ENCODE measurements around the gene TADA2A. TPM values are rescaled to one million over a fixed set of nuclear protein-coding genes. Genes with fewer than 3 reads are reported as not detected.

TADA2A gene
- total and polyA plus RNA-seq, 2 experiments from 2014 or later, result 8.4 to 18.3 TPM

DNA sequence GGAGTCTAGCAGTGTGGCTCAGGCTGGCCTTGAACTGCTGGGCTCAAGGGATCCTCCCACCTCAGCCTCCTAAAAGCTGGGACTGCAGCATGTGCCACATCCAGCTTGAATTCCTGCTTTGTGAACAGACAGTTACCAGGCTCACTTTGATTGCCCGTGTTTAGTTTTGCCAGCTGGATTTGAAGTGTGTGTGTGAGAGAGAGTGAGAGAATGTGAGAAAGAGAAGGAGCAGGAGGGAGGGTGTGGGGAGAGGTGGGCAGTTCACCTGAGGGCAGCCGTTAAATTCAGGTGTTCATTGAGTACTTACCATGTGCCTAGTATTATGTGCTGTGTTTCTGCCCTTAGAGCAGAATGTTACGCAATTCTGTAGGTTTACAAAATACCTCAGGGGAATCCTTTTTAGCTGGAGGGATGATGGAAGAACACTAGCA, 87.7 kb downstream of the TADA2A start:
- Histone ChIP-seq H3K79me2 (peaks cover 79% of the 10 kb centered on the region), H3K4me2 (no peak overlapping the region), H3K9me2 (replicated peaks; ENCODE audit: insufficient read depth) (no peaks in the 10 kb centered on the region), H3K36me3 (replicated peaks; ENCODE audit: insufficient read depth, low read depth) (no peaks in the 10 kb centered on the region), H3K9me3 (ENCODE audit: low read depth) (no peaks in the 10 kb centered on the region), H3K4me1 (ENCODE audit: insufficient read depth) (peaks cover 15% of the 10 kb centered on the region), H3K27ac (no peak overlapping the region), H4K20me1 (ENCODE audit: insufficient read depth, poor library complexity, severe bottlenecking) (no peaks in the 10 kb centered on the region), H2AFZ (no peak overlapping the region), H3K4me3 (no peak overlapping the region), H3K27me3 (no peaks in the 10 kb centered on the region)
- no peak for TF ChIP-seq EZH2phosphoT487 (IDR thresholded peaks at IDR 0.05; ENCODE audit: low read depth, severe bottlenecking, unreplicated experiment)
- TF ChIP-seq EZH2 (IDR thresholded peaks at IDR 0.05; ENCODE audit: borderline replicate concordance), result no peak
- TF ChIP-seq CTCF (IDR thresholded peaks at IDR 0.05; ENCODE audit: poor library complexity), result no peak
- 78% methylated on average over 3 of the region's 3 CpGs for WGBS (ENCODE audit: low lambda C conversion rate, missing lambda C conversion rate)
- no peak for DNase-seq (ENCODE audit: low spot score)

DNA sequence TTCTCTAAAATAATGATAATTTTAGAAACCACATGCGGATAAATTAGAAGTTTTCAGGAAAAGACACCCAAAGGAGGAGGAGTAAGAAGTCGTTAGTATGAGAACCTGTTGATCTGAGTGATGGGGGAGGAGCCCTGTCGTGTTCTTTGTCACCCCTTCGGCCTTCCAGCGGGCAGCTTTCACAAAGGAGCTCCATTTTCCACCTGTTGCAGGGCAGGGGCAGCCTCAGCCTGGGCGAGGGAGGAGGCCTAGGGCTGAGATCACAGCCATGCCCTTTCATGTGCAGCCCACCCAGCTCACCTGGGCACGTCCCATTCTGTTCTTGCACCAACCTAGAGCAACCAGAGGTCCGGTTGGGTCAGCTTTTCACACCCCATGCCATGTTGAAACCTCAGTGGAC, 88.3 kb downstream of the TADA2A start:
- Histone ChIP-seq H3K36me3 (replicated peaks; ENCODE audit: insufficient read depth, low read depth) (no peaks in the 10 kb centered on the region), H3K27me3 (no peaks in the 10 kb centered on the region), H3K4me3 (no peak overlapping the region), H3K9me2 (replicated peaks; ENCODE audit: insufficient read depth) (no peaks in the 10 kb centered on the region), H3K4me1 (ENCODE audit: insufficient read depth) (peaks cover 15% of the 10 kb centered on the region), H4K20me1 (ENCODE audit: insufficient read depth, poor library complexity, severe bottlenecking) (no peaks in the 10 kb centered on the region), H3K27ac (no peak overlapping the region), H2AFZ (no peak overlapping the region), H3K9me3 (ENCODE audit: low read depth) (no peaks in the 10 kb centered on the region), H3K79me2 (peaks cover 85% of the 10 kb centered on the region), H3K4me2 (no peak overlapping the region)
- DNase-seq (ENCODE audit: low spot score), result no peak
- WGBS (ENCODE audit: low lambda C conversion rate, missing lambda C conversion rate), result 69% methylated on average over 8 of the region's 8 CpGs
- TF ChIP-seq EZH2 (IDR thresholded peaks at IDR 0.05; ENCODE audit: borderline replicate concordance) (no peak), EZH2phosphoT487 (IDR thresholded peaks at IDR 0.05; ENCODE audit: low read depth, severe bottlenecking, unreplicated experiment) (no peak), CTCF (IDR thresholded peaks at IDR 0.05; ENCODE audit: poor library complexity) (no peak)

DNA sequence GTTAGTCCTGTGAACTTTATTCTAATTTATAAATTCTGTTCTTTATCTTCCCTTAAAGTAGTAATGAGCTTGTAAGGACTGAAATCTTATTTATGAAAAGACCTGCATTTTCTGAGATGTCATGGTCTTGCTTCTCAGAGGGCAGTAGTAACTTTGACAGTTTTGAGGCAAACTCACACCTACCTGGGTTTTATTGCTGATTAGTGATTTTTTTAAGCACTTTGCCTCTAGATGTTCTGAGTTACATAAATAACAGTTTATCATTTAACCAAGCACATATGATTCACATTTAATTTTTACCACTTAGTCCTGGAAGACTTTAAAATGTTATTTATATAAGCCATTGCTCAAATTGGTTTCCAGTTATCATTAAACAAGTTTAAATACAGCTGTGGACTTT, 93.7 kb downstream of the TADA2A start:
- H3K9me3 ChIP-seq (ENCODE audit: low read depth), result no peaks in the 10 kb centered on the region
- peaks cover 8% of the 10 kb centered on the region for H3K4me1 ChIP-seq (ENCODE audit: insufficient read depth)
- no peak for DNase-seq (ENCODE audit: low spot score)
- H3K4me3 ChIP-seq, result no peak overlapping the region
- H2AFZ ChIP-seq, result no peak overlapping the region
- no peaks in the 10 kb centered on the region for H4K20me1 ChIP-seq (ENCODE audit: insufficient read depth, poor library complexity, severe bottlenecking)
- H3K36me3 ChIP-seq (replicated peaks; ENCODE audit: insufficient read depth, low read depth), result no peaks in the 10 kb centered on the region
- no peaks in the 10 kb centered on the region for H3K27me3 ChIP-seq
- no peak overlapping the region for H3K4me2 ChIP-seq
- peaks cover 89% of the 10 kb centered on the region for H3K79me2 ChIP-seq
- TF ChIP-seq EZH2phosphoT487 (IDR thresholded peaks at IDR 0.05; ENCODE audit: low read depth, severe bottlenecking, unreplicated experiment), result no peak
- TF ChIP-seq EZH2 (IDR thresholded peaks at IDR 0.05; ENCODE audit: borderline replicate concordance), result no peak
- no peak for TF ChIP-seq CTCF (IDR thresholded peaks at IDR 0.05; ENCODE audit: poor library complexity)
- no peaks in the 10 kb centered on the region for H3K9me2 ChIP-seq (replicated peaks; ENCODE audit: insufficient read depth)
- H3K27ac ChIP-seq, result no peak overlapping the region
